Measurements from ENCODE around the gene CLDN19.

DNA sequence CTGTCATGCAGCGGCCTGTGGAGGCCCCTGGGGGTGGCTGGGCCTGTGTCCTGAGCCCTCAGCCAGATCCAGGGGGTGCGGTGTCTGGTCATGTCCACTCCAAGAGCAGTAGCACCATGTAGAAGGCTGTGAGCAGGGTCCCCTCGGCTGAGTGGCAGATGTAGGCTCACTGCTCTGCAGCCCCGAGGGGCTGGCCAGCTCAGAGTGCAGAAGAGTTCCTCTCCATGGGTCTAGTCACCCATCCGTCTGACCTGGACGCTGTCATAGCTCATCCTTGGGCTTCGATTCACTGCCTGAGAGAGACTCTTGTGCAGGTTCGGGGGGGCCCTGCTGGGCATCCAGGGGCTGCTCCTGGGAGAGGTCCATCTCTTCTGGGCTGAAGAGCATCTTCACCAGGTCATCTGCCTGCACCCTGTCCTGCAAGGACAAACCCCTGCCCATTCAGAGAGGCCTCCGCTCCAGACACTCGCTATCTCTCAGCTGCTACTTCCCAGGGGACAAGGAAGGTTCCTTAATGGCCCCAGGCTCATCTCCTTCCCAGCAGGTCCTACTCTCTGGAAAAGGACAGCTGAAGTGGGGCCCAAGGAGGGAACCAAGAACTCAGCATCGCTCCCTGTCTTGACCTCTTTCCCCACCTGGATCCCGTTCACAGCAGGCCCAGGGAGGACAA, 6.5 kb upstream of the CLDN19 start:
- TF ChIP-seq, protein P1, sequence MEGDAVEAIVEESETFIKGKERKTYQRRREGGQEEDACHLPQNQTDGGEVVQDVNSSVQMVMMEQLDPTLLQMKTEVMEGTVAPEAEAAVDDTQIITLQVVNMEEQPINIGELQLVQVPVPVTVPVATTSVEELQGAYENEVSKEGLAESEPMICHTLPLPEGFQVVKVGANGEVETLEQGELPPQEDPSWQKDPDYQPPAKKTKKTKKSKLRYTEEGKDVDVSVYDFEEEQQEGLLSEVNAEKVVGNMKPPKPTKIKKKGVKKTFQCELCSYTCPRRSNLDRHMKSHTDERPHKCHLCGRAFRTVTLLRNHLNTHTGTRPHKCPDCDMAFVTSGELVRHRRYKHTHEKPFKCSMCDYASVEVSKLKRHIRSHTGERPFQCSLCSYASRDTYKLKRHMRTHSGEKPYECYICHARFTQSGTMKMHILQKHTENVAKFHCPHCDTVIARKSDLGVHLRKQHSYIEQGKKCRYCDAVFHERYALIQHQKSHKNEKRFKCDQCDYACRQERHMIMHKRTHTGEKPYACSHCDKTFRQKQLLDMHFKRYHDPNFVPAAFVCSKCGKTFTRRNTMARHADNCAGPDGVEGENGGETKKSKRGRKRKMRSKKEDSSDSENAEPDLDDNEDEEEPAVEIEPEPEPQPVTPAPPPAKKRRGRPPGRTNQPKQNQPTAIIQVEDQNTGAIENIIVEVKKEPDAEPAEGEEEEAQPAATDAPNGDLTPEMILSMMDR (IDR thresholded peaks at IDR 0.05): no peak
- TF ChIP-seq POLR2AphosphoS5 (IDR thresholded peaks at IDR 0.05; ENCODE audit: low read depth, low read length): no peak
- TF ChIP-seq, protein P2, sequence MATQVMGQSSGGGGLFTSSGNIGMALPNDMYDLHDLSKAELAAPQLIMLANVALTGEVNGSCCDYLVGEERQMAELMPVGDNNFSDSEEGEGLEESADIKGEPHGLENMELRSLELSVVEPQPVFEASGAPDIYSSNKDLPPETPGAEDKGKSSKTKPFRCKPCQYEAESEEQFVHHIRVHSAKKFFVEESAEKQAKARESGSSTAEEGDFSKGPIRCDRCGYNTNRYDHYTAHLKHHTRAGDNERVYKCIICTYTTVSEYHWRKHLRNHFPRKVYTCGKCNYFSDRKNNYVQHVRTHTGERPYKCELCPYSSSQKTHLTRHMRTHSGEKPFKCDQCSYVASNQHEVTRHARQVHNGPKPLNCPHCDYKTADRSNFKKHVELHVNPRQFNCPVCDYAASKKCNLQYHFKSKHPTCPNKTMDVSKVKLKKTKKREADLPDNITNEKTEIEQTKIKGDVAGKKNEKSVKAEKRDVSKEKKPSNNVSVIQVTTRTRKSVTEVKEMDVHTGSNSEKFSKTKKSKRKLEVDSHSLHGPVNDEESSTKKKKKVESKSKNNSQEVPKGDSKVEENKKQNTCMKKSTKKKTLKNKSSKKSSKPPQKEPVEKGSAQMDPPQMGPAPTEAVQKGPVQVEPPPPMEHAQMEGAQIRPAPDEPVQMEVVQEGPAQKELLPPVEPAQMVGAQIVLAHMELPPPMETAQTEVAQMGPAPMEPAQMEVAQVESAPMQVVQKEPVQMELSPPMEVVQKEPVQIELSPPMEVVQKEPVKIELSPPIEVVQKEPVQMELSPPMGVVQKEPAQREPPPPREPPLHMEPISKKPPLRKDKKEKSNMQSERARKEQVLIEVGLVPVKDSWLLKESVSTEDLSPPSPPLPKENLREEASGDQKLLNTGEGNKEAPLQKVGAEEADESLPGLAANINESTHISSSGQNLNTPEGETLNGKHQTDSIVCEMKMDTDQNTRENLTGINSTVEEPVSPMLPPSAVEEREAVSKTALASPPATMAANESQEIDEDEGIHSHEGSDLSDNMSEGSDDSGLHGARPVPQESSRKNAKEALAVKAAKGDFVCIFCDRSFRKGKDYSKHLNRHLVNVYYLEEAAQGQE (IDR thresholded peaks at IDR 0.05; ENCODE audit: insufficient read depth in 1 of 2, low read depth in 2 of 2, low read length in 1 of 2): no peak
- no peak for TF ChIP-seq SIN3A (IDR thresholded peaks at IDR 0.05; ENCODE audit: borderline replicate concordance, insufficient read depth, low read depth, low read length)
- no peak for TF ChIP-seq TCF7L2 (IDR thresholded peaks at IDR 0.05; ENCODE audit: low read depth, low read length)
